HG02852 (cell line): ENCODE measurements around the gene AJUBA.
"Not testable (repeated sequence)": the region's sequence is repeated elsewhere in the genome, so short reads cannot be mapped to it uniquely, and the experiment has no call there.

Source experiments
- ATAC-seq: cut with Tn5 transposase; IDR thresholded peaks from one replicate; pipeline ENCODE4 v1.9.1; 2021; ENCODE audit warnings: mild to moderate bottlenecking, moderate library complexity; ENCODE audit not compliant: unreplicated experiment

Gene AJUBA

GRCh38 chr14:22981090-22981875 is 1.1 kb downstream of the AJUBA start:
- ATAC-seq, result no peak

GRCh38 chr14:22980672-22981089 is 1.7 kb downstream of the AJUBA start:
- no peak for ATAC-seq

- ATAC-seq, result no peak
Measured at GRCh38 chr14:22979748-22980392, 2.5 kb downstream of the AJUBA start.

DNA sequence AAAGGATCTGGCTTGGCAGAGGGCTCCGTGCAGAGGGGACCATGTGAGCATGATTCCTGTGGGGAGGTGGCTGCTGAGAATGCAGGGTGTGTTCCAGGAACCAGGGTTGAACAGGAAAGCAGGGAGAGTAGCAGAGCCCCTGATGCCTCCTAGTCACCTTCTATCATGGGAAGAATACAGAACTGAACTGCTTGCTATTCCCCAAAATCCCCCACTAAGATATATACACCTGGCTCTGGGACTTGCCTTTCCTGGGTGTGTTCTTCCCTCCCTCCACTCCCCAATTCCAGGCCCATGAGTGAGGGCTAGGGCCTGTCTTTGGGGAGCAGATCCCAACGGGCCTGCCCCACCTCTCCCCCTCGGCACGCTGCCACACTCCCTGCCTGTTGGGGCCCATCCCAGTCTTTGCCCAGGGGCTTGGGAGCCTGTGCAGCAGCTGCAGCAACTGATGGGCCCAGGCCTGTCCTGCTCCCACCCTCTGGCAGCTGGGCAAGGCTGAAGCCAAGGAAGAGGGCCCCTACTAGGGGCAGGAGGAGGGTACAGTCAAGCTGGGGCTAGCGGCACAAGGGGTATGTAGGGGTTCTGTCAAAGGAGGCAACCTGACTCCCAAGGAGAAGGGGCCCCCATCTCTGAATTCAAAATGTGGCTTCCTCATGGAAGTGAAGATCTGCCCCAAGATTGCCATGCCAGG is 3.2 kb downstream of the AJUBA start:
- no peak for ATAC-seq

DNA sequence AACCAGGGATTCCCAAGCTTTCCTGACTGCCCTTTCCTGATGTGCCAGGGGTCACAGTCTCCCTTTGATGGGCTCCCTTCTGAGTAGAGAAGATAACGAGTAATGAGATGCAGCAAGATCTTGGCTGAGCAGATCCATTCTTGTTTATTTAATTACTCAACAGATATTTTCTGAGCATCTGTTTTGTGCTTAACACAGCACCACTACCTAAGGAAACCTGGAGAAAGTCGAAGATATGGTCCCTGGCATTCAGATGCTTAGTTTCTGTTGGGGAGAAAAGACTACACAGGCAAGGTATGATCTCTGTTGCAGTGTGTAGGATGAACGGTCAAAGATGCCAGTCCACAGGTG is 3.9 kb downstream of the AJUBA start:
- ATAC-seq, result no peak

- ATAC-seq, result no peak
Measured at GRCh38 chr14:22977684-22978486, 4.5 kb downstream of the AJUBA start.

- no peak for ATAC-seq
Measured at GRCh38 chr14:22977434-22977683, 5.0 kb downstream of the AJUBA start.

DNA sequence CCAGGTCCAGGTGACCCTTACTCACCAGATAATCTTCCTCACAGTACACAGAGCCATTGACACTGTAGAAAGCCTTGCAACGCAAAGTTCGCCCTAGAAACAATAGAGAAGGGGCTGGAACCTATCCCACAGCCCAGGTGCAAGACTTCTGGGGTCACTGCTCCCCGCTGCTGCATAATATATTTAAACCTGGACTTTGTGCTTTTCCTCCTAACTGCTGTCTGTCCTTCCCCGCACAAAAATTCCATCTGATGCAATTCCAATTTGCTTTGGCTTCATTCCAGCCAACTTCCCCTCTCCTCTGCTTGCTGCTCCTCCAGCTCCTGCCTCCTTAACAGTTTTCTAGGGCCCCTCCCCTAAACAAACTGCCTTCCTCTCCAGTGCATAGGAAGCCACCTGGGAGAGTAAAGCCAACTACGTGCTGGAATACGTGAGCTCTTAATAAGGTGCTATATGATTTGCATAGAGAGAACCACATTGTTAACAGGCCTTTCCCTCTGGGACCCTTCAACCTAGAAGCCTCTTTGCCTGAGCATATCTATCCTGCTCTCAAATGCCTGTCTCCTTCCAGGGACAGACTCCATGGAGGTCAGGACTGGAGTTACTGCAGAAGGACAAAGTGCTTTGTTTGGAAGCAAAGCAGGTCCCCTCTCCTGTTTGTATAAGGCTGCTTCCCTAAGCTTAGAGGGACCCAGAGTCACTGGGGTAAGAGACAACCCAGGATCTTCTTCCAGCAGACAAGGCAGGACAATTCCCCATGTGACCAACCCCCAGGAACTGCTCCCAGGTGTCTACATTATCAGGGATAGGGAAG is 5.5 kb downstream of the AJUBA start:
- no peak for ATAC-seq

DNA sequence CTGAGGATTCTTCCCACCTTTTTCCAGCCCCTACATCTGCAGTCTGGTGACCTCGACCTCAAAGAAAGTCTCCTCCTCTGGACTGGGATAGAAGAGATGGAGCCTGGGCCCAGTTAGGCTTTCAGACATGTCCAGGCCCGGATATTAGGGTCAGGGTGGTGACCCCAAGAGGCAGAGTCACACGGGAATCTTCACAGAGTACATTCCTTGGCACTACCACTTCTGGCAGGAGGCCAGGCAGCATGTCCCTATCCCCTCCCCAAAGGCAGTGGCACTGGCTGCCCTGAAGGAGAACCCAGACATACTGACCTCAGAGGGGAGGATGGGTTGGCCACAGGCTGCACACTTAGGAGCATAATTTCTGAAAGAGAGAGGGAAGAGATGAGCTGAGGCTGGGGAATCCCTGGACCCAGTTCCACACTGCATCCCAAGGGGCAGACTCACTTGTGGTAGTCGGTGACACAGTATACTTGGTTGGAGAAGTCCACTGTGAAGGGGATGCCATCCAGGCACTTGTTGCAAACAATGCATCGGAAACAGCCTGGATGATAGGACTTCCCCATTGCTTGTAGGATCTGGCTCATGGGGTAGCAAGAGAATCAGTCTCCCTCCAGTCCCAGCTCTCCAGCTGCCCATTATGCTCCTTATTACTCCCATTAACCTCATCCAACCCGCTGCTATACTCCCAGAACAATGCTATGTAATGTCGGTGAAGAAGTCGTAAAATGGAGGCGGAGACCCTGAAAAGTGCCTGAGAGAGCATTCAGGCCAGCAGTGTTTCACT is 7.6 kb downstream of the AJUBA start:
- ATAC-seq, result no peak

GRCh38 chr14:22973217-22974032 is 8.9 kb downstream of the AJUBA start:
- ATAC-seq, result no peak

GRCh38 chr14:22972313-22972930 is 9.9 kb downstream of the AJUBA start:
- no peak for ATAC-seq

- ATAC-seq, result no peak
Measured at GRCh38 chr14:22971152-22971551, 11.2 kb downstream of the AJUBA start.

DNA sequence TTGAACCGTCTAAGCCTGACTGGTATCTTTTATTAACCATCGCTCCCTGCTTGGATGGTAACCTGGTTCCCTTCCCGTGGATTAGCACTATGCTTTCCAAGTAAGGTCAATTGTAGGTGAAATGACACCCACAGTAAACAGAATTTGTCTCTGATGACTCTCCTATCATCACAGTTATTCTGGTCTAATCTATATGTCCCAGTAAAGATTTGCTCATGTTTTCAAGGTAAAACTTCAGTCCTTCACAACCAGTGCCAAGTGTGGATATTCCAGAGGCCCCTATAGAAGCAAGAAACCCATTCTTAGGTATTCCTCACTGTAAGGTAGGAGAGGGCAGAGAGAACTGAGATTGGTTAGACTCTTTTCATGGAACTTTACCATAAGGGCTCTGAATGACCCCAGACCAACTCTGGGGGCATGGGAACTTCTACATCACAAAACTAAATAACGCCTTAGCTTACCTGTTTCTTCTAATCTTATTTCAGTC is 15.5 kb downstream of the AJUBA start:
- ATAC-seq, result no peak

DNA sequence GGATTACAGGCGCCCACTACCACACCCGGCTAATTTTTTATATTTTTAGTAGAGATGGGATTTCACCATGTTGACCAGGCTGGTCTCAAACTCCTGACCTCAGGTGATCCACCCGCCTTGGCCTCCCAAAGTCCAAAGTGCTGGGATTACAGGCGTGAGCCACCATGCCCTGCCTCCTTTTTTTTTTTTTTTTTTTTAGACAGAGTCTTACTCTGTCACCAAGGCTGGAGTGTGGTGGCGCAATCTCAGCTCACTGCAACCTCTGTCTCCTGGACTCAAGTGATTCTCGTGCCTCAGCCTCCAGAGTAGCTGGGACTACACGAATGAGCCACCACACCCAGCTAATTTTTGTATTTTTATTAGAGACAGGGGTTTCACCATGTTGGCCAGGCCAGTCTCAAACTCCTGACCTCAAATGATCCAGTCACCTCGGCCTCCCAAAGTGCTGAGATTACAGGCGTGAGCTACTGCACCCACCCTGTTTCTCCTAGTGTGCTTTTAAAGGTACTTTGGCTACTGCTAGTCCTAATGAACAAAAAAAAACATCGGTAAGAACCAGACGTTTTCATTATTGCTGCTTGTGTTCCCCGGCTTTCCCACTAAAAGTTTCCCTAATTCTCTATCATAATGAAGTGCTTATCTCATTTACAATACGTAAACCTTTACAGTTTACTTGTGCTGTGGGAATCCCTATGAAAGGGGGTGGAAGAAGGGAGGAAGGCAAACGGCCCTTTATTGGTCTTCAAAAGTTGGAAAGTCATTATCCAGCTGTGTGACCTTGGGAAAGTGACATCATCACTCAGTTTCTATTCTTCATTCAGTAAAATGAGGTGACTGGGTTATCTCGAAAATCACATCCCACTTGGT is 16.2 kb downstream of the AJUBA start:
- ATAC-seq, result not testable (repeated sequence)

- no peak for ATAC-seq
Measured at GRCh38 chr14:22962061-22962676, 20.2 kb downstream of the AJUBA start.

DNA sequence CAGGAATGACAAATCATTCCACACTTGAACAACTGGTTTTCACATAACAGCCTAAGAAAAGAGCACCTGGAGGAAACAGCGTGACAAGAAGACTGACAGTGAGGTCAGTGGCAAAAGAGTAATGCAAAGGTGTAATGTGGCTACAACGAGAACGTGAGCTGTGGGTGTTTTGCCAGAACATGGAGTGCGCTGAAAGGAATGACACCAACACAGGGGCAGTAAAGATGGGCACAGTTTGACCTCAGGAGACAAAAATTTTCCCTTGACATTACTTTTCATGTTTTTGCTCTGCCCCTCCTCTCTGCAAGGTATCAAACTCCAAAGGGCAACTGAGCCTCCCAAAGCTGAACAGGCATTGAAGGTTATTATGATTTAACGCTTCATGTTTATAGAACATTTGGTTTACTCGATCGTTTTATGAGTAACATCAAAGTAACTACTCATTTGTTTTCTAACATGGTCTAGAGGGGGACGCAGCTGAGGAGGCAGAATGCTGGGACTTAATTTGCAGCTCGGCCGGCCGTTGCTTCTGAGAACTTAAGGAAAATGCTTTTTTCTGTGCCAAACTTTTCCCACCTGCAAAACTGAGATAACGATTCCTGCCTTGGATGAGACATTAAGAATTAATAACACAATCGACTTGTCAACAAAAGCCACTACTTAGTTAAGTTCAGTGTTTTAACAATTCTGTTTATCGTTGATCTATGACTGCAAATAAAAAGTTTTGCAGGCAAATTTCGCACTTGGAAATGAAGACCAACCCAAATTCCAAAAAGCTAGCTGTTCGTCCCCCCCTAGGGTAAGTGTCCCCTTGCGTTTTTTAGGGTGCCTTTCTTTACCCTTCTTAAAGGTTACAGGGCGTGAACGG is 26.4 kb downstream of the AJUBA start:
- ATAC-seq, result no peak
